ENCODE measurements around the gene GOLGA1.

GOLGA1 gene

DNA sequence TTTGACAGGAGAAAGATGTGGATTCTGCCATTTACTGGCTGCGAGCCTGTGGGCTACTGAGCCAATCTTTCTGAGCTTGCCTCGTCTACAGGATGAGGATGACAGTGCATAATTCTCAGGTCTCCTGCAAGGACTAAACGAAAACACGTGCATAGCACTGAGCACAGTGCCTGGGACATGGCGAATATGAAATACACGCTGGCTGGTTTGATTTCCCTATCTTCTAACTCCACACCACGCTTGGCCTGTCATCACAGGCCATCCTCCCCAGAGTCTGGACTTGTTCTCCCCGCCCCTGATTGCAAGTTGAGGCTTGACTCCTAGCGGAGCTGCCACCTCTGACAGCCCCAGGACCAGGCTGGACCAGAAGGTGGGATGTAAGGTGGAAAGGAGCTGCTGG is 41.0 kb downstream of the GOLGA1 start:
- Mint-ChIP-seq H3K9me3 (no peaks in the 10 kb centered on the region), H3K4me1 (peaks cover 16% of the 10 kb centered on the region), H3K27me3 (peaks cover 8% of the 10 kb centered on the region), H3K4me3 (no peak overlapping the region), H3K27ac (no peak overlapping the region)
- no peak for ATAC-seq
- no peak for DNase-seq

DNA sequence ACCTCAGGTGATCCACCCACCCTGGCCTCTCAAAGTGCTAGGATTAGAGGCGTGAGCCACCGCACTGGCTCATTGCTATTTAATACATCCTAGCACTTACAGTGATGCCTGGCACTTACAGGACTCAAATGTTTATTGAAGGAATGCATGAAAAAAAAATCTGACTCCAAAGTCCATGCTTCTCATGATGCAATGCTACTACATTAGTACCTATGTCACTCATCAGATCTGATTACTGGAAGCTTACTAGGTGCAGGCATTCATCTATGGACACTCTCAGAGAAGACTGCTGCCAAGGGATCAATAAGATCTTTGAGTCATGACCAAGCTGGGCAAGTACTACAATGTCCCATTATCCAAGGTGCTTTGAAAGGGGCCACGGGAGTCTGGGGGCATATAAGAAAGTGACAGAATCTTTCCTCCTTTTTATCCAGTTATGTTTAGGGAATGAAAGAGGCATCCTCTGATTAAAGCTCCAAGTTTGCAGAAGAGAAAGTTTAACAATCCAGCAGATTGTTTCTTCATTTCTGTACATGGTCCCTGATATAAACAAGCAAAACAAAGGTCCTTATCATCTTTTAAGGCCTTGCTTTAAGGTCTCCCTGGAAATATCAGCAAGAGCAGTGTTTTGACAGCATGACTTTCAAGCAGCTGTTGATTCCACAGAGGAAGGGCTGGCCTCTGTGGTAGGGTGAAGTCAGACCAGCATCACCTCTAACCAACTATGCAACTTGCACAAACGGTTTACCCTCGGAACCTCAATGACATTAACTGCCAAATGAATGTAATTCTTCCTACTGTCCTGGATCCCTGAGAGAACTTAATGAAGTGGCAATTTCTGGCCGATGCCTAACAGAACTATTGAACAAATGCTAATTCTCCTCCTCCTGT is 43.1 kb downstream of the GOLGA1 start:
- ATAC-seq: no peak
- no peaks in the 10 kb centered on the region for H3K27me3 Mint-ChIP-seq
- no peak overlapping the region for H3K4me3 Mint-ChIP-seq
- peaks cover 20% of the 10 kb centered on the region for H3K4me1 Mint-ChIP-seq
- no peak for DNase-seq
- no peaks in the 10 kb centered on the region for H3K9me3 Mint-ChIP-seq
- no peak overlapping the region for H3K27ac Mint-ChIP-seq

DNA sequence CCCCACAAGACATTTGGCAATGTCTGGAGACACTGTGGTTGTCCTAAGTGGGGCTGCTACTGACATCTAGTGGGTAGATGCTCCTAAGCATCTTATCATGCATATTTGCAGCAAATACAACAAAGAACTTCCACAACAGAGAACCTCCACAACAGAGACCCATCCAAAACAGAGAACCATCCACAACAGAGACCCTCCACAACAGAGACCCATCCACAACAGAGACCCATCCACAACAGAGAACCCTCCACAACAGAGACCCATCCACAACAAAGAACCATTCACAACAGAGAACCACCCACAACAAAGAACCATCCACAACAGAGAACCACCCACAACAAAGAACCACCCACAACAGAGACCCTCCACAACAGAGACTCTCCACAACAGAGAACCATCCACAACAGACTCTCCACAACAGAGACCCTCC is 46.1 kb downstream of the GOLGA1 start:
- DNase-seq (peak; percentile 29 to 45), ATAC-seq (peak; percentile 87)
- Mint-ChIP-seq H3K4me3 (no peak overlapping the region), H3K27ac (peak overlapping the region; percentile 1 to 56), H3K9me3 (no peaks in the 10 kb centered on the region), H3K4me1 (peaks cover 20% of the 10 kb centered on the region), H3K27me3 (peaks cover 7% of the 10 kb centered on the region)

DNA sequence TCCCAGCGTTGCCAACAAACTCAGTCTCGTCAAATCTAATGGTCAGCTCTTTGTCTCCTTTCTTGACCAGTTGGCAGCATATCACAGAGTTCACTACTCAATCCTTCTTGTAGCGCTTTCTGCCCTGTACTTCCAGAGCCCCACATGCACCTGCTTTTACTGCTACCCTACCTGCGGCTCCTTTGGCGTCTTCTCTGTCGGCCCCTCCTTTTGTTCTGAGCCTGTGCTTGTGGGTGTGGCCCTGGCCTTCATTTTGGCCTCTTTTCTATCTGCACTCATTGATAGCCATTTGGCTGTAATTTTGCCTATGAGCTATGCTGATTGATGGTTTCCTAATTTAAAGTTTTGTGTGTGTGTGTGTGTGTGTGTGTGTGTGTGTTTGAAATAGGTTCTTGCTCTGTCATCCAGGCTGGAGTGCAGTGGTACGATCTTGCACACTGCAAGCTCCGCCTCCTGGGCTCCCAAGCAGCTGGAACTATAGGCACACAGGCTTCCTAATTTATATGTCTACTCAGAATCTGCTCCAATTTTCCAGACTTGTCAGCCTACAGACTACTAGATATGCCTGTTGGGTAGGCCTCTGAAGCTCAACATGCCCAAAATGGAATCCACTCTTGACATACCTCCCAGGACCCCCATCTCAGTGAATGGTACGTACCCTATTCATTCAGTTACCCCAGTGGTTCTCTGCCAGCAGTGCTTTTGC is 46.7 kb downstream of the GOLGA1 start:
- no peak for DNase-seq

DNA sequence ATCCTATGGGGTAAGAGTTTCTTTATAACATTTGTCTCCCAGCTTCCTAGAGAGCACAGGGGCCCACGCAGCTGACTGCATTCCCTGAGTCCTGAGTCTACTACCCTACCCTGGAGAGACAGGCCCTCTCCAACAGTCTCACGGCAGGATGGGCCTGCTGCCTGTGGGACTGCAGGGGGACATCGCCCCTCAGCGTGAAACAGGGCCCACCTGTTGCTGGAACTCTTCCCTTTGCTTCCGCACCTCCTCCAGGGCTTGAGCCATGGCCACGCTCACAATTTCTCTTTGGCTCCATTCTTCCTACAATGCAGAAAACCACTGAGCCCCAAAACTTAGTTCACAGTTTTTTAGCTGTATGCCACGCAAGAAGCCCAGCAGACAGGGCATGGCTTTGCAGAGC is 50.7 kb downstream of the GOLGA1 start:
- no peak for DNase-seq
- H3K27me3 Mint-ChIP-seq: peaks cover 7% of the 10 kb centered on the region
- H3K27ac Mint-ChIP-seq: no peak overlapping the region
- ATAC-seq: no peak
- H3K4me3 Mint-ChIP-seq: no peak overlapping the region
- no peaks in the 10 kb centered on the region for H3K9me3 Mint-ChIP-seq
- H3K4me1 Mint-ChIP-seq: peaks cover 7% of the 10 kb centered on the region

More for the DNA sequence above, 46.7 kb downstream of the GOLGA1 start:
- no peak overlapping the region for H3K4me3 Mint-ChIP-seq
- ATAC-seq: no peak
- peaks cover 7% of the 10 kb centered on the region for H3K27me3 Mint-ChIP-seq
- H3K9me3 Mint-ChIP-seq: no peaks in the 10 kb centered on the region
- H3K4me1 Mint-ChIP-seq: peaks cover 20% of the 10 kb centered on the region
- no peak overlapping the region for H3K27ac Mint-ChIP-seq

DNA sequence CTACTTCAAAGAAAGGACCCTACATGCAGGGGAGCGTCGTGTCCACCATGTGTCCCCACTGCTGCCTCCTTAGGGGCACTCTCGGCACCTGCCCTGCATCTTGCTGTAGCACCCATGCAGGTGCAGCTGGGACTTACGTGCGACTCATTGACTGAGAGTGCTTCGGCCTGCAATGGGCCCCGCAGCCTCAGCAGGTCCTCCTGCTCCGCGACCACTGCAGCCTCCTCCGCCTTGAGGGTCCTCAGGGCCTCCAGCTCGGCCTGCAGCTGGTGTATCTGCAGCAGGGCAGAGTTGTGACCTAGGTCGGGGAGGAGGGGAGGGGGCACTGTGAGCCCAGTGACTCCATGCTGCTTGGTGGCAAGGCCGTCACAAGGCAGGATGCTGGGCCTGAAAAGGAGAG is 51.9 kb downstream of the GOLGA1 start:
- DNase-seq (no peak), ATAC-seq (no peak)
- Mint-ChIP-seq H3K9me3 (no peaks in the 10 kb centered on the region), H3K27me3 (peaks cover 7% of the 10 kb centered on the region), H3K4me3 (no peak overlapping the region), H3K4me1 (no peaks in the 10 kb centered on the region), H3K27ac (no peak overlapping the region)

DNA sequence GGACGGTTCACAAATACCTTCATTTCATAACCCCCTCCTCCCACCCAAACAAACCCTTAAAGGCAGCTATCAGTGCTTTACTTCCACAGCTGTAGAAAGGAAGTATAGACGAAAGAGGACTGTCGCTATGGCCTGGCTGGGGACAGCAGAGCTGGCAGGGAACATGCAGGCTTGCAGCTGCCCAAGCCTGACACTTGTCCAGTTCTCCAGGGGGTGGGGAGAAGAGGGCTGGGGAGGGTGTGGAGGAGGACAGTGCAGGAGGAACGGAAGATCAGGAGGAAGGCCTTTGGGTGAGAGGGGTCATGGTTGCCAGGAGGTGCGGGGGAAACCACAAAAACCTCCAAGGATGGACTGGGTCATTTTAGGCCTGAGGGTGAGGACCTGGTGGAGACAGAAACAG is 53.1 kb downstream of the GOLGA1 start:
- peaks cover 7% of the 10 kb centered on the region for H3K27me3 Mint-ChIP-seq
- no peak for DNase-seq
- no peak overlapping the region for H3K27ac Mint-ChIP-seq
- H3K4me3 Mint-ChIP-seq: no peak overlapping the region
- ATAC-seq: no peak
- H3K4me1 Mint-ChIP-seq: no peaks in the 10 kb centered on the region
- H3K9me3 Mint-ChIP-seq: no peaks in the 10 kb centered on the region

DNA sequence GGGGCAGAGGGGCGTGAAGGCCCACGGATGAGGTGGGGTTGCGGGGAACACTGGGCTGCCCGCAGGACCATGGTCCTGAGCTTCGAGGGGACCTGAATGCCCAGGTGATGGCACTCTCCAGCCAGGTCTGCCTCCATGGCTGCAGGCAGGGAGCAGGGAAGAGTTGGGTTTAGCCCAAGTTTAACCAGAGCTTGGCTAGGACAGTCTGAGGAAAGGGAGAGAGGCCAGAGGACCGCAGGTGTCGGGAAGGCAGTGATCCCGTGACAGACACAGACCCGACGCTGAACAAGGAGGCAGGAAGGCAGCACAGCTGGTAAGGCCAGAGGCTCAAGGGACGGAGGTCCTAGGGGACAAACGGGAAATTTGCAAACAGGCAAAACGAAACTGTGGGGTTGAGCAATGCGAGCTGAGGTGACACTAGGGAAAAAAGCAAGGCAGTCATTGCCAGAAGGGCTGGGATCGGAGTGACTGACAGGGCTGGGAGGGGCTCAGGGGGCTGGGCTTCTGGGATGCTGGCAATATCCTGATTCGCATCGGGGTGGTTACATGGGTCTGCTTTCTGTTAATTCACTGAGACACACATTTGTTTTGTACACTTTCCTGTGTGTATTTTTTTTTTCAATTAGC is 53.9 kb downstream of the GOLGA1 start:
- no peak for DNase-seq
- Mint-ChIP-seq H3K27ac (no peak overlapping the region), H3K4me1 (no peaks in the 10 kb centered on the region), H3K4me3 (no peak overlapping the region), H3K27me3 (peaks cover 7% of the 10 kb centered on the region), H3K9me3 (no peaks in the 10 kb centered on the region)
- no peak for ATAC-seq

DNA sequence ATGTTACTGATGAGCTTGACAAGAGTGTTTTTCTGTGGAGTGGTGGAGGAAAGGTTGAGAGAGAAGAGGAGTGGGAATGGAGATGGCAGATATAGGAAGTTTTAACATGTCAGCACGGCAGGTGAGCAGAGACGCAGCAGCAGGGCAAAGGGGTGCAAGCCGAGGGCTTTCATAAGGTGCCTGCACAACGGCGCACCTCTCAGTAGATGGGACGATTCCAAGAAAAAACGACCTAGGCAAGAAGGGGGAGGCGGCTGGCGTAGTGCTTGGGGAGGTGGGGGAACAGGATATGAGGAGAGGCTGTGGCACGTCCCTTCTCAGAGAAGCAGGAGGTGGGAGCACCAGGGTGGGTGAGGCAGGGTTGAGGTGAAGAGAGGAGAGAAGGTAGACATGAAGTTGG is 54.4 kb downstream of the GOLGA1 start:
- no peak overlapping the region for H3K4me3 Mint-ChIP-seq
- ATAC-seq: no peak
- H3K27ac Mint-ChIP-seq: no peak overlapping the region
- H3K9me3 Mint-ChIP-seq: no peaks in the 10 kb centered on the region
- H3K27me3 Mint-ChIP-seq: peaks cover 7% of the 10 kb centered on the region
- no peaks in the 10 kb centered on the region for H3K4me1 Mint-ChIP-seq
- no peak for DNase-seq

DNA sequence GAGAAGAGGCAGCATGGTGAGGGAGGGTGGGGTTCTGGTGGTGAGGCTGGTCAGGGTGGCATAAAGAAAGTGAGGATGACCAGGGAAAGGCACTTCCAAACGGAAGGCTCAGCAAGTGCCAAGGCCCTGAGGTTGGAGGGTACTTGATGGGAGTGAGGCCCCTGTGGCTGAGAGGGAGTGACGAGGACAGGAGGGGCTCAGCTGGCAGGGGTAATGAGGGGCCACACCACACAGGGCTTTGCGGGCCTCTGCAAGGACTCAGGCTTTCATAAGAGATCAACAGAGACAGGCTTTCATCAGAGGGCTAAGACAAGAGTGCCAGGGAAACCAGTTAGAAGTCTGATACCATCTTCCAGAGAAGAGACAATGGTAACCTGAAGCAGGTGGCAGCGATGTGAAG is 55.3 kb downstream of the GOLGA1 start:
- Mint-ChIP-seq H3K27ac (no peak overlapping the region), H3K4me1 (no peaks in the 10 kb centered on the region), H3K4me3 (no peak overlapping the region), H3K27me3 (peaks cover 4% of the 10 kb centered on the region), H3K9me3 (no peaks in the 10 kb centered on the region)
- DNase-seq: no peak
- ATAC-seq: no peak

DNA sequence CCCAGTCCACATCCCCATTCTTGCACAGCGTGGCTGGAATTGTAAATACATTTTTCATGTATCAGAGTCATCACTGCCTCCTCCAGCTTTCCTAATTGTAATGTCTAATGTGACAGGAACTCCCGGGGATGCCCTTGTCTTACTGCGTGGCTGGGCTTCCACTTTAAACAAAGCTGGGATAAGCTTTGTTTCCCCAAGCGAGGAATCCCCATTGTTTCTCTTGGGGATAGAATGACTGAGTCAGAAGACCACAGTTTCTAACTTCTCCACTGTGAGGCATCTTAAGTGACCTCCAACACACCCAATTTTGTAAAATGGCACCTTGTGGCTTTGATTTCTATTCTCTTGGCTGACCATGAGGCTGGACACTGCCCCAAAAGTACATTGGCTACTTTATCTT is 56.5 kb downstream of the GOLGA1 start:
- no peak overlapping the region for H3K4me3 Mint-ChIP-seq
- no peak overlapping the region for H3K27ac Mint-ChIP-seq
- ATAC-seq (no peak), DNase-seq (no peak)
- H3K9me3 Mint-ChIP-seq: no peaks in the 10 kb centered on the region
- H3K27me3 Mint-ChIP-seq: no peaks in the 10 kb centered on the region
- no peaks in the 10 kb centered on the region for H3K4me1 Mint-ChIP-seq

DNA sequence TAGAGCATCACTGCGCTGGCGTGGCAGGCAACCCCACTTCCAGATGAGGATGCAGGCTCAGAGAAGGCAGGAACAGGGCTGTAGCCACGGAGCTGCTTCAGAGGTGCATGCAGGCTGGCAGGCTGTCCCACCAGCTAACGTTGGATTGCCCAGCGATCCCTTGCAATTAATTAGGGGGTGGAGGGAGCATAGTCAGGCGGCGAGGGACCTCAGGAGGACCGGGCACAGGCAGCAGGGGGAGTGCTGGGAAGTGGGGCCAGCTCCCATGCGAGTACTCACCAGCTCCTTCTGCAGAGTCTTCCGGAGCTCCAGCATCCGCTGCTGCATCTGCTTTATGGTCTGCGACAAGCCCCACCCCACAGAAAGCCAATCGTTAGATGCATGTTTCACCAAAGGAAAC is 58.7 kb downstream of the GOLGA1 start:
- Mint-ChIP-seq H3K9me3 (no peaks in the 10 kb centered on the region), H3K4me1 (peaks cover under 1% of the 10 kb centered on the region), H3K27me3 (no peaks in the 10 kb centered on the region), H3K4me3 (no peak overlapping the region), H3K27ac (no peak overlapping the region)
- ATAC-seq (no peak), DNase-seq (no peak)

DNA sequence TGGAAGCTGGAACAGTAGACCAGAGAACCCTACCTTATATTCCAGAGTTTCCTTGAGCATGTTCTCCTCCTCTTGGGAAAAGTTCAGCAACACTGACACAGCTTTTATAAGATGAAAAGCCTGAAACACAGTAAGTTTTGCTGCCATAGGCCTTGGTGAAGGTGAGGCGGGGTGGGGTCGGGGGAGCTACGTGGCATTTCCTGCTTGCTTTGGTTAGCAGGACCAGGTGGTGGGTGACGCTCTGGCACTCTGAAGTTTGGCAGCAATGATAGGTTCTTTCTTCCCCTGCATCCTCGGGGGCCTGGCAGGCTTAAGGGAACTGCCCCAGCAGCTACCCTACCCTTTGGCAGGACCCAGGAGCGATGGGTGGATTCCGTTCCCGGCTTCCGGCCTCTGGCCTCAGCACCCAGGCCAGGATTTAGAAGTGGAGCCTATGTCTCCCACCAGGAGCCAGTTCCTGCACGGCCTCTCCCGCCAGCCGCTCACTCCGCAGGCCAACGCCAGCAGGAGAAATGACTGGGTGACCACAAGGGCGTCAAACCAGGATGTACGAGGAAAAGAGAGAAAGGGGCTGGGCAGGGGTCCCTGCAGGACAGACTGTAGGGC is 59.6 kb downstream of the GOLGA1 start:
- Mint-ChIP-seq H3K27ac (no peak overlapping the region), H3K9me3 (no peaks in the 10 kb centered on the region), H3K27me3 (no peaks in the 10 kb centered on the region), H3K4me1 (peaks cover 6% of the 10 kb centered on the region), H3K4me3 (no peak overlapping the region)
- no peak for DNase-seq
- ATAC-seq: no peak

DNA sequence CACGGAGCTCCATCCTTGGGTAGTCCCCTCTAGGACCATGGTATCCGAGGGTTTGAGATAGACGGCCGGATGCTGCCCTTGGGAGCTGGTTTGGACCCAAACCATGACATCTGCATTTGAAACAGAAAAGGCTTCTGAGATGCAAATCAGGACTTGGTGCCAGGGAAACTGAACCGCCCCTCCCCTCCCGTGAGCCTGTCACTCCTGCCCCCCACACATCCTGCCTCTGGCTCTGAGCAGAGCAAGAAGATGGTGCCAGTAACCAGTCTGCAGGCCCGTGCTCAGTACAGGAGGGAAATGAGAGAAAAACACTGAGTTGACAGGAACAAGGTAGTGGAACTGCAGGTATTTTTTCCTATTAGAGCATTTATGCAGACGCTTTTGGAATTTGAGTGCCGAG is 60.4 kb downstream of the GOLGA1 start:
- H3K27ac Mint-ChIP-seq: no peak overlapping the region
- H3K4me1 Mint-ChIP-seq: peaks cover 9% of the 10 kb centered on the region
- no peak overlapping the region for H3K4me3 Mint-ChIP-seq
- H3K27me3 Mint-ChIP-seq: no peaks in the 10 kb centered on the region
- DNase-seq: no peak
- H3K9me3 Mint-ChIP-seq: no peaks in the 10 kb centered on the region
- no peak for ATAC-seq

DNA sequence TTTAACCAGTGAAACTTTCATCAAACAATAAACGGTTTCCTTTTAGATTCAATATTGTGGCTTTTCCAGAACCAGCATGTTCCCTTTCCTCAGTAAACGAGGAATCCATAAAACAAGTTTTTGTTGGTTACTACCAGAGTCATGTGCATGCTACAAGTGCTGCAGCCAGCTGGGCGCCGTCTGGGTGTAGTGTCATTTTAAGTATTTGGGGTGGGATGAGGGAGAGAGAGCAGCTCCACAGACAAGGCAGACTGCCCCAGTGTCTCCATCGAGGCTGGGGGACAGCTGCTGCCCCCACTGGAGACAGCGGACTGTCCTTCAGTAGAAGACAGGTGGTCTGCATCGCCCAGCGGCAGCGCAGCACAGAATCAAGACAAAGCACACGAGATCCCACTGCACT is 61.7 kb downstream of the GOLGA1 start:
- Mint-ChIP-seq H3K27ac (no peak overlapping the region), H3K4me3 (no peak overlapping the region), H3K27me3 (no peaks in the 10 kb centered on the region), H3K4me1 (peaks cover 20% of the 10 kb centered on the region), H3K9me3 (no peaks in the 10 kb centered on the region)
- no peak for ATAC-seq
- no peak for DNase-seq

DNA sequence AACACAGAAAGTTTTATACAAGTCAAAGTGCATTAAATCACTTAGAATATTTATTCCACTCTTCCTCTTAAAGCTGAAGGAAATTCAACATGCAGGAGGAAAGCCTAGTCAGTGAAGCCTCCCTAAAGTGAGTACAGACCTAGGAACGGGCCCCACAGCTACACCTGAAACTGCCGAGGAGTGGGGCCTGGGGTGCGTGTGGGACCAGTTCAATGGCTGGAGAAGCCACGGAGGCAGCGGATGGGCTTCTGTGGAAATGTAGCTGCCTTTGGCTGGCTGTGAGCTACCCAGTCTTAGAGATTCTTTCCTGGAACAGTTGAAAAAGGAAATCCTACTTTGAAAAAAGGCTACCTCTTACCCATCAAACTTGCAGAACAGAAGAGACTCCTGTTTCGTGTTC is 62.4 kb downstream of the GOLGA1 start:
- H3K27me3 Mint-ChIP-seq: no peaks in the 10 kb centered on the region
- no peaks in the 10 kb centered on the region for H3K9me3 Mint-ChIP-seq
- ATAC-seq (no peak), DNase-seq (no peak)
- no peak overlapping the region for H3K4me3 Mint-ChIP-seq
- peak overlapping the region in 1 of 2 donors; percentile 44 for H3K27ac Mint-ChIP-seq
- peaks cover 27% of the 10 kb centered on the region for H3K4me1 Mint-ChIP-seq

All from stimulated activated naive CD8-positive, alpha-beta T cell treated with anti-CD3 and anti-CD28 coated beads, Interleukin-15, amount 100 ng/mL, for 72 hours (primary cell).